CD4-positive, alpha-beta T cell (primary cell): ENCODE results near the gene ATP5MC2. TPM values are rescaled to one million over a fixed set of nuclear protein-coding genes. Genes with fewer than 3 reads are reported as not detected.

Experiments used
- ATAC-seq: fragments of 200-7000 bp; cut with Tn5 transposase; one replicate; pipeline ENCODE4 v1.10.0; 2022; ENCODE audit warnings: mild to moderate bottlenecking; ENCODE audit not compliant: poor library complexity
- CTCF ChIA-PET: fragments of 350-600 bp; sonication (Branson Sonifier 250); formaldehyde crosslinking; loops from one replicate; lab custom pipeline; 2021; ENCODE audit warnings: antibody characterized with exemption, inconsistent platforms; lab: Charles Lee
- POLR2A ChIA-PET: fragments of 350-600 bp; sonication (Branson Sonifier 250); formaldehyde crosslinking; loops from one replicate; lab custom pipeline; 2021; ENCODE audit warnings: antibody characterized with exemption, inconsistent platforms; lab: Charles Lee
- DNase-seq, 14 experiments: peaks; one replicate each; pipeline ENCODE4 v3.0.0-alpha.2; 2013 to 2020; ENCODE audit warnings: mixed read lengths in 2 of 14
- H3K27ac ChIP-seq, 2 donors: one replicate each; pipeline versions ENCODE4 v1.5.1 to v1.7.0; 2013; ENCODE audit warnings: low read length in 2 of 2, low read depth in 1 of 2, mild to moderate bottlenecking in 1 of 2
- H3K27me3 ChIP-seq, 2 experiments: 1 replicate in 1 of 2; 2 replicates in 1 of 2; pipeline versions ENCODE4 v1.6.1 to v1.7.0; 2013; ENCODE audit warnings: low read length in 2 of 2, control low read depth in 1 of 2, mild to moderate bottlenecking in 1 of 2, moderate library complexity in 1 of 2; ENCODE audit not compliant: insufficient read depth in 2 of 2, control insufficient read depth in 1 of 2
- H3K36me3 ChIP-seq: one replicate; pipeline ENCODE4 v1.6.1; 2013; ENCODE audit warnings: low read length, control low read depth; ENCODE audit not compliant: insufficient read depth
- H3K4me1 ChIP-seq: one replicate; pipeline ENCODE4 v1.6.1; 2013; ENCODE audit warnings: low read length, control low read depth; ENCODE audit not compliant: insufficient read depth
- H3K4me3 ChIP-seq: one replicate; pipeline ENCODE4 v1.5.1; 2013; ENCODE audit warnings: mild to moderate bottlenecking, low read length, moderate library complexity
- H3K9me3 ChIP-seq, 2 experiments: 1 replicate in 1 of 2; 2 replicates in 1 of 2; pipeline versions ENCODE4 v1.6.1 to v1.7.0; 2013; ENCODE audit warnings: low read length in 2 of 2, mild to moderate bottlenecking in 2 of 2, control low read depth in 1 of 2, moderate library complexity in 1 of 2; ENCODE audit not compliant: control insufficient read depth in 1 of 2, insufficient read depth in 1 of 2
- H3K27ac Mint-ChIP-seq: one replicate; pipeline ENCODE4 v1.8.0; 2020; ENCODE audit warnings: mixed read lengths
- H3K27me3 Mint-ChIP-seq: one replicate; pipeline ENCODE4 v1.8.0; 2021; ENCODE audit warnings: mixed read lengths
- H3K36me3 Mint-ChIP-seq: one replicate; pipeline ENCODE4 v1.8.0; 2021; ENCODE audit warnings: low read depth, mixed read lengths
- H3K4me1 Mint-ChIP-seq: one replicate; pipeline ENCODE4 v1.8.0; 2021; ENCODE audit warnings: low read depth, mixed read lengths
- H3K4me3 Mint-ChIP-seq: one replicate; pipeline ENCODE4 v1.8.0; 2020; ENCODE audit warnings: mild to moderate bottlenecking, mixed read lengths
- H3K9me3 Mint-ChIP-seq: one replicate; pipeline ENCODE4 v1.8.0; 2020; ENCODE audit warnings: mixed read lengths
- CTCF ChIP-seq: fragments of 200-600 bp; IDR thresholded peaks from one replicate; pipeline ENCODE4 v1.8.0; 2022; ENCODE audit warnings: antibody characterized with exemption, mild to moderate bottlenecking
- intact Hi-C, 2 experiments: fragments of 100-400 bp; cut with DNase I in 1 of 2; cut with micrococcal nuclease in 1 of 2; formaldehyde crosslinking; loops; one replicate each; pipeline versions ENCODE4 v1.15.1 to v1.9.0; 2023 to 2025; cut with DNase I, micrococcal nuclease
- total RNA-seq, 174 experiments: library from RNA in 2 of 174; stranded (reverse) in 2 of 174; gene quantifications; one replicate each; pipeline ENCODE4 v1.2.3 and lab custom pipeline; 2021 to 2026

ATP5MC2 gene
- total RNA-seq, 2 experiments from 2014 or later = 235 to 245 TPM

GRCh38 chr12:53701518-53702264 is 25.8 kb upstream of the ATP5MC2 start:
- H3K9me3 ChIP-seq = peaks cover 0 to 4% of the 10 kb centered on the region in 2 experiments
- no peak overlapping the region for H3K27ac ChIP-seq
- no peak overlapping the region for H3K4me3 ChIP-seq
- ChIA-PET POLR2A (interaction anchor here (0.9 kb wide), 1 partner anchor 42 kb away, joined by 6 read pairs; no protein-coding TSS in a partner anchor), CTCF (interaction anchor here (1.3 to 2.9 kb wide), 3 partner anchors 26 to 45 kb away, joined by 7 to 28 read pairs (median 11); partner anchors contain the start of gene CALCOCO1)
- peak; percentile 90 for TF ChIP-seq CTCF
- H3K4me1 ChIP-seq = peaks cover 4% of the 10 kb centered on the region
- Mint-ChIP-seq H3K9me3 (no peaks in the 10 kb centered on the region), H3K4me1 (peaks cover 6% of the 10 kb centered on the region), H3K27ac (no peak overlapping the region), H3K4me3 (no peak overlapping the region), H3K36me3 (no peaks in the 10 kb centered on the region), H3K27me3 (peaks cover 95% of the 10 kb centered on the region)
- peak; percentile 61 to 85 (median 72) for DNase-seq
- intact Hi-C loops = loop anchor here (1.0 to 10.0 kb wide), 2 partner anchors 45 to 503 kb away; no protein-coding TSS in a partner anchor
- H3K27me3 ChIP-seq = peaks cover 50 to 62% of the 10 kb centered on the region in 2 experiments
- H3K36me3 ChIP-seq = no peaks in the 10 kb centered on the region
- peak; percentile 91 for ATAC-seq

- peaks cover 17% of the 10 kb centered on the region for H3K4me1 Mint-ChIP-seq
- ATAC-seq (no peak), DNase-seq (no peak)
- Histone ChIP-seq H3K27me3 (peaks cover 60 to 73% of the 10 kb centered on the region in 2 experiments), H3K4me1 (peaks cover 16% of the 10 kb centered on the region), H3K27ac (no peak overlapping the region), H3K36me3 (no peaks in the 10 kb centered on the region), H3K9me3 (peaks cover 0 to 4% of the 10 kb centered on the region in 2 experiments), H3K4me3 (no peak overlapping the region)
- ChIA-PET POLR2A (interaction anchor here (1.5 kb wide), 1 partner anchor 46 kb away, joined by 5 read pairs; no protein-coding TSS in a partner anchor), CTCF (interaction anchor here (0.8 to 3.0 kb wide), 5 partner anchors 10 to 501 kb away, joined by 3 to 33 read pairs (median 4); no protein-coding TSS in a partner anchor)
- H3K9me3 Mint-ChIP-seq = no peaks in the 10 kb centered on the region
- H3K36me3 Mint-ChIP-seq = no peaks in the 10 kb centered on the region
- H3K27me3 Mint-ChIP-seq = peaks cover 96% of the 10 kb centered on the region
- intact Hi-C loops = loop anchor here in 1 of 2 experiments (10.0 kb wide), 1 partner anchor 504 kb away; no protein-coding TSS in a partner anchor
- H3K27ac Mint-ChIP-seq = no peak overlapping the region
- no peak overlapping the region for H3K4me3 Mint-ChIP-seq
- no peak for TF ChIP-seq CTCF
Measured at GRCh38 chr12:53700567-53700966, 24.7 kb upstream of the ATP5MC2 start.

- no peaks in the 10 kb centered on the region for H3K9me3 Mint-ChIP-seq
- intact Hi-C loops = loop anchor here in 1 of 2 experiments (10.0 kb wide), 1 partner anchor 505 kb away; no protein-coding TSS in a partner anchor
- ChIA-PET POLR2A (interaction anchor here (0.6 to 1.5 kb wide), 2 partner anchors 47 to 121 kb away, joined by 3 to 5 read pairs; no protein-coding TSS in a partner anchor), CTCF (interaction anchor here (1.1 to 3.0 kb wide), 4 partner anchors 44 to 58 kb away, joined by 3 to 33 read pairs (median 8); no protein-coding TSS in a partner anchor)
- H3K4me1 Mint-ChIP-seq = peaks cover 26% of the 10 kb centered on the region
- H3K36me3 Mint-ChIP-seq = no peaks in the 10 kb centered on the region
- DNase-seq = no peak
- no peak for ATAC-seq
- no peak overlapping the region for H3K4me3 Mint-ChIP-seq
- Histone ChIP-seq H3K36me3 (no peaks in the 10 kb centered on the region), H3K27ac (no peak overlapping the region), H3K9me3 (peaks cover 0 to 8% of the 10 kb centered on the region in 2 experiments), H3K4me1 (peaks cover 25% of the 10 kb centered on the region), H3K4me3 (no peak overlapping the region), H3K27me3 (peaks cover 68 to 82% of the 10 kb centered on the region in 2 experiments)
- H3K27ac Mint-ChIP-seq = no peak overlapping the region
- peaks cover 98% of the 10 kb centered on the region for H3K27me3 Mint-ChIP-seq
- no peak for TF ChIP-seq CTCF
Measured at GRCh38 chr12:53699678-53700025, 23.8 kb upstream of the ATP5MC2 start.
